Naive B cell (primary cell): ENCODE results near the gene LYL1. TPM values are rescaled to one million over a fixed set of nuclear protein-coding genes. Genes with fewer than 3 reads are reported as not detected.

ENCODE experiments used
- ATAC-seq, 2 donors: fragments of 150-1000 bp; cut with Tn5 transposase; 2 replicates each; pipeline ENCODE4 v1.10.0; 2021; ENCODE audit warnings: low read depth in 2 of 2, mild to moderate bottlenecking in 2 of 2, moderate library complexity in 2 of 2
- DNase-seq: peaks from one replicate; pipeline ENCODE4 v3.0.0; 2022
- H3K27ac Mint-ChIP-seq, 6 donors: one replicate each; pipeline ENCODE4 v1.8.0; 2020 to 2022; ENCODE audit warnings: mild to moderate bottlenecking in 6 of 6, mixed read lengths in 6 of 6, moderate library complexity in 5 of 6, inconsistent platforms in 2 of 6
- H3K27me3 Mint-ChIP-seq, 3 donors: one replicate each; pipeline ENCODE4 v1.8.0; 2021 to 2022; ENCODE audit warnings: mixed read lengths in 3 of 3, mild to moderate bottlenecking in 1 of 3
- H3K36me3 Mint-ChIP-seq, 2 donors: one replicate each; pipeline ENCODE4 v1.8.0; 2020 to 2022; ENCODE audit warnings: mixed read lengths in 2 of 2, inconsistent platforms in 1 of 2, mild to moderate bottlenecking in 1 of 2
- H3K4me1 Mint-ChIP-seq, 3 donors: one replicate each; pipeline ENCODE4 v1.8.0; 2020 to 2022; ENCODE audit warnings: mixed read lengths in 3 of 3, inconsistent platforms in 1 of 3, mild to moderate bottlenecking in 1 of 3, moderate library complexity in 1 of 3
- H3K4me3 Mint-ChIP-seq, 8 donors: one replicate each; pipeline ENCODE4 v1.8.0; 2020 to 2022; ENCODE audit warnings: mild to moderate bottlenecking in 8 of 8, mixed read lengths in 8 of 8, moderate library complexity in 8 of 8, inconsistent platforms in 2 of 8
- H3K9me3 Mint-ChIP-seq, 7 donors: one replicate each; pipeline ENCODE4 v1.8.0; 2020 to 2022; ENCODE audit warnings: mixed read lengths in 7 of 7, mild to moderate bottlenecking in 5 of 7, inconsistent platforms in 2 of 7, moderate library complexity in 1 of 7
- polyA plus RNA-seq, 6 donors: library from polyadenylated mRNA; unstranded; fragments of 300-500 nt; fragmentation: Illumina TruSeq; gene quantifications; one replicate each; pipeline ENCODE4 v1.2.3, GENCODE V29; 2021; ENCODE audit warnings: low read depth in 6 of 6

Gene LYL1
- polyA plus RNA-seq, 6 donors from 2014 or later: 39.9 to 88.3 (median 50.8) TPM

- DNase-seq: no peak
- no peaks in the 10 kb centered on the region for H3K27me3 Mint-ChIP-seq
- H3K36me3 Mint-ChIP-seq: no peaks in the 10 kb centered on the region
- peak overlapping the region in 1 of 8 donors; percentile 69 for H3K4me3 Mint-ChIP-seq
- no peaks in the 10 kb centered on the region for H3K9me3 Mint-ChIP-seq
- ATAC-seq: no peak
- H3K27ac Mint-ChIP-seq: no peak overlapping the region
- peaks cover 6 to 15% (median 6%) of the 10 kb centered on the region in 3 donors for H3K4me1 Mint-ChIP-seq
These were observed 34.7 kb upstream of the LYL1 start for GRCh38 chr19:13137290-13137794.

GRCh38 chr19:13135068-13136062, 32.7 kb upstream of the LYL1 start:
- Mint-ChIP-seq H3K4me1 (peaks cover 10 to 20% (median 14%) of the 10 kb centered on the region in 3 donors), H3K27ac (no peak overlapping the region)

GRCh38 chr19:13134626-13135025, 32.0 kb upstream of the LYL1 start:
- no peak for ATAC-seq
- Mint-ChIP-seq H3K27ac (no peak overlapping the region), H3K9me3 (no peaks in the 10 kb centered on the region), H3K4me1 (peaks cover 10 to 23% (median 14%) of the 10 kb centered on the region in 3 donors), H3K36me3 (no peaks in the 10 kb centered on the region), H3K4me3 (peak overlapping the region in 1 of 8 donors; percentile 22), H3K27me3 (no peaks in the 10 kb centered on the region)
- no peak for DNase-seq

More at GRCh38 chr19:13135068-13136062, 32.7 kb upstream of the LYL1 start:
- Mint-ChIP-seq H3K4me3 (peak overlapping the region in 1 of 8 donors; percentile 22), H3K27me3 (no peaks in the 10 kb centered on the region), H3K36me3 (no peaks in the 10 kb centered on the region), H3K9me3 (no peaks in the 10 kb centered on the region)
- DNase-seq (no peak), ATAC-seq (no peak)

DNA sequence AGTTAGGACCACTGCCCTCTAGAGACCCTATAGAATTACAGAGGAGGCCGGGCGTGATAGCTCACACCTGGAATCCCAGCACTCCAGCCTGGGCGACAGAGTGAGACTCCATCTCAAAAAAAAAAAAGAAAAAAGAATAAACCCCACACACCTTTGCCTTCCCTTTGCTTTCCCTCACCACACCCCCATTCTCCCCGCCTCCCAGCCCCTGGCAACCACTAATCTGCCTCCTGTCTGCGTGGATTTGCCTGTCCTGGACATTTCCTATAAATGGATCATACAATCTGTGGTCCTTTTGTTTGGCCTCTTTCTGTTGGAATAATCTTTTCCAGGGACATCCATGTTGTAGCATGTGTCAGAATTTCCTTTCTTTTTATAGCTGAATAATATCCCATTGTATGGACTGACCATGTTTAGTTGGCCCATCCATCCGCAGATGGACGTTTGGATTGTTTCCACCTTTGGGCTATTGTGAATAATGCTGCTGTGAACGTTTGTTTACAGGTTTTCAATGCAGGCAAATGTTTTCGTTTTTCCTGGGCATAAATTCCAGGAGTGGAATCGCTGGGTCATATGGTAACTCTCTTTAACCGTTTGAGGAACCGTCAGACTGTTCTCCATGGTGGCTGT, 30.7 kb upstream of the LYL1 start:
- peaks cover 14 to 26% (median 15%) of the 10 kb centered on the region in 3 donors for H3K4me1 Mint-ChIP-seq
- no peaks in the 10 kb centered on the region for H3K9me3 Mint-ChIP-seq
- DNase-seq (no peak), ATAC-seq (no peak)
- no peaks in the 10 kb centered on the region for H3K27me3 Mint-ChIP-seq
- no peak overlapping the region for H3K4me3 Mint-ChIP-seq
- peak overlapping the region in 1 of 6 donors; percentile 12 for H3K27ac Mint-ChIP-seq
- no peaks in the 10 kb centered on the region for H3K36me3 Mint-ChIP-seq

DNA sequence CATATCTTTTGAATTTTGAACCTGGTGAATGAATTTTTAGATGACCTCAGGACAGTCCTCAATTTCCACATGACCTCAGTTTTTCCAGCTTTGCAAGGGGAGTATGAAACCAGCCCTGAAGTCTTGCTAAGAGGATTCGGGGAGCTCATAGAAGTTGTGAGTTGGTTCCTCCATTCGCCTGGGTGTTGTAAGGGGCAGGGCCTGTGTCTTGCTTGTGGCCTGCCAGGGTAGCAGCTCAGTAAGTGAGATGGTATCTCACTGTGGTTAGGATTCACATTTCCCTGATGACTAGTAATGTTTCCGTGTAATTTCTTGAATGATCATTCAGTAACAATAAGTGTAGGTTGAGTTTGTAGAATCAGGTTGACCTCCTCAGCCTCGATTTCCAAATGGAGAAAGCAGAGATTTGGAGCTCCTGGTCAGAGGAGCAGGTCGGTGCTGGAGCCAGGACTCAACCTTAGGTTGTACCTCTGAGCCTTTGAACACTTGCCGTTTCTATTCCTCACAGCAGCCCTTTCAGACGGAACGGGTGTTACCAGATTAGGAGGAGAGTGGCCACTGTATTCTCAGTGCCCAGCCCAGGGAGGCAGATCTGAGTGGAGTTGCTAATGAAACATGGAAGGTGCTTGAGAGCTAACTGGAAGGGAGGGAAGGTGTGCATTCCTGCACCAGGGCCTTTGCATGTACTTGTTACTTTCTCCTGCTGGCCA, 30.0 kb upstream of the LYL1 start:
- no peak for DNase-seq
- no peak for ATAC-seq
- no peak overlapping the region for H3K4me3 Mint-ChIP-seq

GRCh38 chr19:13130886-13131490, 28.3 kb upstream of the LYL1 start:
- no peaks in the 10 kb centered on the region for H3K36me3 Mint-ChIP-seq
- no peak for ATAC-seq
- no peak for DNase-seq
- peaks cover 19 to 35% (median 20%) of the 10 kb centered on the region in 3 donors for H3K4me1 Mint-ChIP-seq
- H3K4me3 Mint-ChIP-seq: no peak overlapping the region
- H3K9me3 Mint-ChIP-seq: no peaks in the 10 kb centered on the region
- H3K27me3 Mint-ChIP-seq: no peaks in the 10 kb centered on the region
- peak overlapping the region in 2 of 6 donors; percentile 59 to 83 for H3K27ac Mint-ChIP-seq

More for the DNA sequence above, 30.0 kb upstream of the LYL1 start:
- no peaks in the 10 kb centered on the region for H3K36me3 Mint-ChIP-seq
- peak overlapping the region in 2 of 6 donors; percentile 47 to 89 for H3K27ac Mint-ChIP-seq
- peaks cover 19 to 32% (median 19%) of the 10 kb centered on the region in 3 donors for H3K4me1 Mint-ChIP-seq
- H3K9me3 Mint-ChIP-seq: no peaks in the 10 kb centered on the region
- no peaks in the 10 kb centered on the region for H3K27me3 Mint-ChIP-seq

DNA sequence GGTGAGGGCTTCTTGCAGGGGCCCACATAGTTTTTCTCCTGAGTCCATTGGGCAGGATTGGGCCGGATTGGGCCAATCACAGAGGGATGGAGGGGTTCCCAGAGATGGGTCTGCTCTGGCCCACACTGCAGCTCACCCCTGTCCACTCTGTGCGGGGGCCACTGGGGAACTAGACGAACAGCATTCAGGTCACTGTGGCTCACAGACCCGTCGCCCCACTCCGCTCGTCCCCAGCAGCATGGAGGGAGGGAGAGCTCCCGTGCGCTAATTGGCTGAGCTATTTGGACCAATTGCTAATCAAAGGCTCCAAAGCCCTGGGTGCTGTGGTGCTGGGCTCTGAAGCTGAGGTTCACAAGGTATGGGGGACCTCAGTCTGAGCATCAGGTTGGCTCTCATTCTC, 26.7 kb upstream of the LYL1 start:
- no peak for DNase-seq
- Mint-ChIP-seq H3K4me1 (peaks cover 19 to 33% (median 20%) of the 10 kb centered on the region in 3 donors), H3K4me3 (no peak overlapping the region), H3K36me3 (no peaks in the 10 kb centered on the region), H3K27ac (no peak overlapping the region), H3K9me3 (no peaks in the 10 kb centered on the region), H3K27me3 (no peaks in the 10 kb centered on the region)
- no peak for ATAC-seq

DNA sequence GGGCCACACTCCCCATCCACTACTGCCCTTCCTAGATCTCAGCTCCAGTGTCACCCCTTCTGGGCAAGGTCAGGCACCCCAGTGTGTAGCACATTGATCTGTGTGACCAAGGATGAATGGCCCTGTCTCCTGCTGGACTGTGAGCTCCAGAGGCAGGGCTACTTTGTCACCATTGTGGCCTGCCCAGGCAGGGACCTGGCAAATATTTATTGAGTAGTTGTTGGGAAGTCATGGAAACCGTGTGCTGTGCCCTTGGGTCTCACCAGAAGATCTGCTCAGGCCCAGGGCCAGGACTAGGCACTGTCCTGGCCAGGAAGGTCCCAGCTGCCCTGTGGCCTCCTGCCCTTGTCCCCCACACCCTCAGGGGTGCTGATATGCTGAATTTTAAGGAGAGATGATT, 25.9 kb upstream of the LYL1 start:
- no peaks in the 10 kb centered on the region for H3K36me3 Mint-ChIP-seq
- DNase-seq (no peak), ATAC-seq (no peak)
- no peaks in the 10 kb centered on the region for H3K27me3 Mint-ChIP-seq
- no peak overlapping the region for H3K4me3 Mint-ChIP-seq
- peaks cover 19 to 30% (median 20%) of the 10 kb centered on the region in 3 donors for H3K4me1 Mint-ChIP-seq
- H3K27ac Mint-ChIP-seq: no peak overlapping the region
- no peaks in the 10 kb centered on the region for H3K9me3 Mint-ChIP-seq

DNA sequence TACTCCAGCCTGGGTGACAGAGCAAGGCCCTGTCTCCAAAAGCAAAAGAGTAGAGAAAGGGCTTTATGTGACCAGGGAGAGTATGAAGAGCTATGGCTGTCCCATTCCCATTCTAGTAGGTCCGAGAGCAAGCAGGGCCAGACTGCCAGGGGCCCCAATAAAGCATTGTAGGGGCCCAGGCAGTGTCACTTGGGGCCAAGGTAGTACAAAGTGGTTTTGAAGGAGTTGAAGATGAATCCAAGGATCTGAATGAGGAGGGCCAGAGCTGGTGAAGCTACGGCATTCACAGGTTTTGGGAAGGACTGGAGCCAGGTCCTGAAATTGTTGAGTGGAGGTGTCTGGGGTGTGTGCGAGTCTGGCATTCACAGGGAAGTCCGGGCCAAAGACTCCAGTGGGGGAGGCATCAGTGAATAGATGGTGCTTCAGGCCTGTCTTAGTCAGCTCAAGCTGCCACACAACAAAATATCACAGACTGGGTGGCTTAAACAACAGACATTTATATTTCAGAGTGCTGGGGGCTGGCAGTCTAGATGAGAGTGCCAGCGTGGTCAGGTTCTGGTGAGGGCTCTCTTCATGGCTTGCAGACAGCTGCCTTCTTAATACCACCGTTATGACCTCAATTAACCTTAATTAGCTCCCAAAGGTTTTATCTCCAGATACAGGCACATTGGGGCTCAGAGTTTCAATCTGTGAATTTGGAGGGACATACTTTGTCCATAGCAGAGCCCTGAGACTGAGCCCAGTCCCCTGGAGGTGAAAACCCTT, 25.3 kb upstream of the LYL1 start:
- H3K27ac Mint-ChIP-seq: peak overlapping the region in 4 of 6 donors; percentile 54 to 89 (median 70)
- no peak overlapping the region for H3K4me3 Mint-ChIP-seq
- peaks cover 23 to 26% (median 25%) of the 10 kb centered on the region in 3 donors for H3K4me1 Mint-ChIP-seq
- no peaks in the 10 kb centered on the region for H3K36me3 Mint-ChIP-seq
- no peaks in the 10 kb centered on the region for H3K9me3 Mint-ChIP-seq
- ATAC-seq (no peak), DNase-seq (no peak)
- no peaks in the 10 kb centered on the region for H3K27me3 Mint-ChIP-seq

DNA sequence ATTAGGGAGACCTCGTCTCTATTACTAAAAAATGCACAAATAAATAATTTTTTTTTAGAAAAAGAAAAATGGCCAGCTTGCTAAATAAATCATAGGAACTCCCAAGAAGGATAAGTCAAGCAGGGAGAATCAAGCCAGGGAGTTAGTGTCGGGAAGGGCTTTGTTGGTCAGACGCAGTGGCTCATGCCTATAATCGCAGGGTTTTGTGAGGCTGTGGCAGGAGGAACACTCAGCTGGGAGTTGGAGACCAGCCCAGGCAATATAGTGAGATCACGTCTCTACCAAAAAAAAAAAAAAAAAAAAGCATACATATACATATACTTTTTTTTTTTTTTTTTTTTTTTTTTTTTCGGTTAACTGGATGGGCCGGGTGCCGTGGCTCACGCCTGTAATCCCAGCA, 24.4 kb upstream of the LYL1 start:
- ATAC-seq (no peak), DNase-seq (no peak)
- Mint-ChIP-seq H3K36me3 (no peaks in the 10 kb centered on the region), H3K9me3 (no peaks in the 10 kb centered on the region), H3K4me3 (no peak overlapping the region), H3K4me1 (peaks cover 23 to 29% (median 28%) of the 10 kb centered on the region in 3 donors), H3K27ac (no peak overlapping the region), H3K27me3 (no peaks in the 10 kb centered on the region)

- Mint-ChIP-seq H3K9me3 (no peaks in the 10 kb centered on the region), H3K27ac (peak overlapping the region in 2 of 6 donors; percentile 32 to 49), H3K27me3 (no peaks in the 10 kb centered on the region), H3K4me1 (peaks cover 36 to 52% (median 46%) of the 10 kb centered on the region in 3 donors), H3K4me3 (peak overlapping the region in 1 of 8 donors; percentile 40), H3K36me3 (no peaks in the 10 kb centered on the region)
- no peak for ATAC-seq
- no peak for DNase-seq
These were observed 20.6 kb upstream of the LYL1 start for GRCh38 chr19:13122980-13123957.
